K562 (cell line): ENCODE data around the gene WDR1. TPM values are rescaled to one million over a fixed set of nuclear protein-coding genes. Genes with fewer than 3 reads are reported as not detected.
A peak's percentile ranks its signal among the peaks of the same experiment; 100 is the strongest.

Experiments
- ATF7 ChIP-seq: fragments of 450-650 bp; IDR thresholded peaks from 2 replicates; pipeline ENCODE4 v1.7.1; 2014; ENCODE audit warnings: mild to moderate bottlenecking, moderate library complexity
- CREM ChIP-seq: IDR thresholded peaks from 2 replicates; pipeline ENCODE4 v1.6.1; 2014; ENCODE audit warnings: antibody characterized with exemption, low read depth
- FOXK2 ChIP-seq, 2 experiments: fragments of 450-650 bp; IDR thresholded peaks in 1 of 2; conservative IDR thresholded peaks in 1 of 2; 2 replicates each; pipeline ENCODE4 v1.6.1; 2016; ENCODE audit warnings: low read depth in 2 of 2, mild to moderate bottlenecking in 1 of 2
- NBN ChIP-seq: fragments of 450-650 bp; IDR thresholded peaks from 2 replicates; pipeline ENCODE4 v1.6.1; 2016; ENCODE audit warnings: low read depth, mild to moderate bottlenecking
- ZC3H4 ChIP-seq: sonication (generic); formaldehyde crosslinking; IDR thresholded peaks from 2 replicates; pipeline ENCODE4 v1.9.0; 2021; ENCODE audit warnings: missing genetic modification reagents, borderline replicate concordance
- ZNF592 ChIP-seq: fragments of 450-650 bp; IDR thresholded peaks from 2 replicates; pipeline ENCODE4 v1.6.1; 2017; ENCODE audit warnings: antibody characterized with exemption, mild to moderate bottlenecking
- polyA plus RNA-seq, 8 experiments: library from polyadenylated mRNA; depleted of rRNA in 4 of 8; stranded (reverse) in 5 of 8; unstranded in 3 of 8; fragments of >200 nt; fragmentation: Nextera tagmentation in 2 of 8; fragmentation: Illumina TruSeq in 1 of 8; extraction: Ambion mirVana in 2 of 8; extraction: Trizol in 1 of 8; gene quantifications; 2 replicates each; pipeline versions ENCODE4 v1.2.1 to v1.2.3, GENCODE V29; 2011 to 2014; ENCODE audit warnings: inconsistent platforms in 1 of 8, missing spikeins in 1 of 8
- total RNA-seq, 7 experiments: library from RNA; depleted of rRNA in 6 of 7; stranded (reverse); fragments of >200 nt in 6 of 7; fragmentation: Illumina TruSeq in 2 of 7; extraction: Trizol in 2 of 7; gene quantifications; 2 replicates each; pipeline versions ENCODE4 v1.2.1 to v1.2.3, GENCODE V29; 2011 to 2021; ENCODE audit warnings: low replicate concordance in 1 of 7
- TF ChIP-seq, protein P1 (sequence below): fragments of 450-650 bp; IDR thresholded peaks from 2 replicates; pipeline ENCODE4 v1.6.1; 2016; ENCODE audit warnings: antibody characterized with exemption
- TF ChIP-seq, protein P2 (sequence below), 2 experiments: fragments of 450-650 bp; formaldehyde crosslinking in 1 of 2; IDR thresholded peaks; 2 replicates each; pipeline versions ENCODE4 v1.4.0 to v1.6.1; 2014 to 2020; ENCODE audit warnings: mild to moderate bottlenecking in 2 of 2, borderline replicate concordance in 1 of 2, low read depth in 1 of 2
- TF ChIP-seq, protein P3 (sequence below): fragments of 250-450 bp; sonication (Bioruptor Pico); IDR thresholded peaks from 2 replicates; pipeline ENCODE4 v1.5.0; 2021; ENCODE audit warnings: mild to moderate bottlenecking, borderline replicate concordance

WDR1 gene
- total and polyA plus RNA-seq, 9 of the 15 experiments (the other 6 are each of a cell fraction or from before 2014, with no cell fraction given) = 16.1 to 213 (median 125) TPM

GRCh38 chr4:10157478-10158332 lies 41.1 kb upstream of the WDR1 start (continued):
- peak; percentile 23; the same call in 1 of the 2 replicates for TF ChIP-seq ZNF592
- peak; percentile 60; the same call in 1 of the 2 replicates for TF ChIP-seq ATF7
- TF ChIP-seq, protein P1, sequence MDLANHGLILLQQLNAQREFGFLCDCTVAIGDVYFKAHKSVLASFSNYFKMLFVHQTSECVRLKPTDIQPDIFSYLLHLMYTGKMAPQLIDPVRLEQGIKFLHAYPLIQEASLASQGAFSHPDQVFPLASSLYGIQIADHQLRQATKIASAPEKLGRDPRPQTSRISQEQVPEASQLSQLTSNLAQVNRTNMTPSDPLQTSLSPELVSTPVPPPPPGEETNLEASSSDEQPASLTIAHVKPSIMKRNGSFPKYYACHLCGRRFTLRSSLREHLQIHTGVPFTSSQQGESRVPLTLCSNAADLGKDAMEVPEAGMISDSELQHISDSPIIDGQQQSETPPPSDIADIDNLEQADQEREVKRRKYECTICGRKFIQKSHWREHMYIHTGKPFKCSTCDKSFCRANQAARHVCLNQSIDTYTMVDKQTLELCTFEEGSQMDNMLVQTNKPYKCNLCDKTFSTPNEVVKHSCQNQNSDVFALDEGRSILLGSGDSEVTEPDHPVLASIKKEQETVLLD = no peak
- no peak for TF ChIP-seq ZC3H4 (CRISPR knock-in tag)
- TF ChIP-seq FOXK2 (conservative IDR thresholded peaks at IDR 0.05 in 1 of 2, IDR thresholded peaks at IDR 0.05 in 1 of 2; ENCODE audit: low read depth in 2 of 2) = peak; percentile 83 to 91
- TF ChIP-seq, protein P2, sequence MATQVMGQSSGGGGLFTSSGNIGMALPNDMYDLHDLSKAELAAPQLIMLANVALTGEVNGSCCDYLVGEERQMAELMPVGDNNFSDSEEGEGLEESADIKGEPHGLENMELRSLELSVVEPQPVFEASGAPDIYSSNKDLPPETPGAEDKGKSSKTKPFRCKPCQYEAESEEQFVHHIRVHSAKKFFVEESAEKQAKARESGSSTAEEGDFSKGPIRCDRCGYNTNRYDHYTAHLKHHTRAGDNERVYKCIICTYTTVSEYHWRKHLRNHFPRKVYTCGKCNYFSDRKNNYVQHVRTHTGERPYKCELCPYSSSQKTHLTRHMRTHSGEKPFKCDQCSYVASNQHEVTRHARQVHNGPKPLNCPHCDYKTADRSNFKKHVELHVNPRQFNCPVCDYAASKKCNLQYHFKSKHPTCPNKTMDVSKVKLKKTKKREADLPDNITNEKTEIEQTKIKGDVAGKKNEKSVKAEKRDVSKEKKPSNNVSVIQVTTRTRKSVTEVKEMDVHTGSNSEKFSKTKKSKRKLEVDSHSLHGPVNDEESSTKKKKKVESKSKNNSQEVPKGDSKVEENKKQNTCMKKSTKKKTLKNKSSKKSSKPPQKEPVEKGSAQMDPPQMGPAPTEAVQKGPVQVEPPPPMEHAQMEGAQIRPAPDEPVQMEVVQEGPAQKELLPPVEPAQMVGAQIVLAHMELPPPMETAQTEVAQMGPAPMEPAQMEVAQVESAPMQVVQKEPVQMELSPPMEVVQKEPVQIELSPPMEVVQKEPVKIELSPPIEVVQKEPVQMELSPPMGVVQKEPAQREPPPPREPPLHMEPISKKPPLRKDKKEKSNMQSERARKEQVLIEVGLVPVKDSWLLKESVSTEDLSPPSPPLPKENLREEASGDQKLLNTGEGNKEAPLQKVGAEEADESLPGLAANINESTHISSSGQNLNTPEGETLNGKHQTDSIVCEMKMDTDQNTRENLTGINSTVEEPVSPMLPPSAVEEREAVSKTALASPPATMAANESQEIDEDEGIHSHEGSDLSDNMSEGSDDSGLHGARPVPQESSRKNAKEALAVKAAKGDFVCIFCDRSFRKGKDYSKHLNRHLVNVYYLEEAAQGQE (IDR thresholded peaks at IDR 0.05; ENCODE audit: borderline replicate concordance) = peak; percentile 92
- TF ChIP-seq, protein P2 (CRISPR knock-in tag; IDR thresholded peaks at IDR 0.05; ENCODE audit: low read depth) = no peak
- no peak for TF ChIP-seq NBN
- TF ChIP-seq, protein P3, sequence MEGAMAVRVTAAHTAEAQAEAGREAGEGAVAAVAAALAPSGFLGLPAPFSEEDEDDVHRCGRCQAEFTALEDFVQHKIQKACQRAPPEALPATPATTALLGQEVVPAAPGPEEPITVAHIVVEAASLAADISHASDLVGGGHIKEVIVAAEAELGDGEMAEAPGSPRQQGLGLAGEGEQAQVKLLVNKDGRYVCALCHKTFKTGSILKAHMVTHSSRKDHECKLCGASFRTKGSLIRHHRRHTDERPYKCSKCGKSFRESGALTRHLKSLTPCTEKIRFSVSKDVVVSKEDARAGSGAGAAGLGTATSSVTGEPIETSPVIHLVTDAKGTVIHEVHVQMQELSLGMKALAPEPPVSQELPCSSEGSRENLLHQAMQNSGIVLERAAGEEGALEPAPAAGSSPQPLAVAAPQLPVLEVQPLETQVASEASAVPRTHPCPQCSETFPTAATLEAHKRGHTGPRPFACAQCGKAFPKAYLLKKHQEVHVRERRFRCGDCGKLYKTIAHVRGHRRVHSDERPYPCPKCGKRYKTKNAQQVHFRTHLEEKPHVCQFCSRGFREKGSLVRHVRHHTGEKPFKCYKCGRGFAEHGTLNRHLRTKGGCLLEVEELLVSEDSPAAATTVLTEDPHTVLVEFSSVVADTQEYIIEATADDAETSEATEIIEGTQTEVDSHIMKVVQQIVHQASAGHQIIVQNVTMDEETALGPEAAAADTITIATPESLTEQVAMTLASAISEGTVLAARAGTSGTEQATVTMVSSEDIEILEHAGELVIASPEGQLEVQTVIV (CRISPR knock-in tag) = no peak
- peak; percentile 55; the same call in 1 of the 2 replicates for TF ChIP-seq CREM
